T-helper 17 cell (primary cell): ENCODE data around the gene GPR68. TPM values are rescaled to one million over a fixed set of nuclear protein-coding genes. Genes with fewer than 3 reads are reported as not detected.

Experiments
- ATAC-seq: fragments of 150-1000 bp; cut with Tn5 transposase; 2 replicates; pipeline ENCODE4 v1.10.0; 2021; ENCODE audit warnings: mild to moderate bottlenecking, moderate library complexity
- DNase-seq, 3 donors: peaks; one replicate each; pipeline versions ENCODE4 v3.0.0 to v3.0.0-alpha.2; 2020 to 2021
- H3K9me3 ChIP-seq: one replicate; pipeline ENCODE4 v1.7.0; 2013; ENCODE audit warnings: low read length, mild to moderate bottlenecking; ENCODE audit not compliant: control insufficient read depth, poor library complexity, severe bottlenecking
- H3K27ac Mint-ChIP-seq: one replicate; pipeline ENCODE4 v1.8.0; 2022; ENCODE audit warnings: mild to moderate bottlenecking, moderate library complexity, mixed read lengths
- H3K27me3 Mint-ChIP-seq: one replicate; pipeline ENCODE4 v1.8.0; 2022; ENCODE audit warnings: mixed read lengths
- H3K36me3 Mint-ChIP-seq: one replicate; pipeline ENCODE4 v1.8.0; 2022; ENCODE audit warnings: low read depth, mixed read lengths
- H3K4me1 Mint-ChIP-seq: one replicate; pipeline ENCODE4 v1.8.0; 2022; ENCODE audit warnings: mild to moderate bottlenecking, mixed read lengths
- H3K4me3 Mint-ChIP-seq: one replicate; pipeline ENCODE4 v1.8.0; 2022; ENCODE audit warnings: mild to moderate bottlenecking, moderate library complexity, mixed read lengths
- total RNA-seq, 4 donors: library from RNA in 2 of 4; stranded (reverse) in 2 of 4; gene quantifications; one replicate each; pipeline ENCODE4 v1.2.3 and lab custom pipeline; 2022 to 2026

The GPR68 gene, protein sequence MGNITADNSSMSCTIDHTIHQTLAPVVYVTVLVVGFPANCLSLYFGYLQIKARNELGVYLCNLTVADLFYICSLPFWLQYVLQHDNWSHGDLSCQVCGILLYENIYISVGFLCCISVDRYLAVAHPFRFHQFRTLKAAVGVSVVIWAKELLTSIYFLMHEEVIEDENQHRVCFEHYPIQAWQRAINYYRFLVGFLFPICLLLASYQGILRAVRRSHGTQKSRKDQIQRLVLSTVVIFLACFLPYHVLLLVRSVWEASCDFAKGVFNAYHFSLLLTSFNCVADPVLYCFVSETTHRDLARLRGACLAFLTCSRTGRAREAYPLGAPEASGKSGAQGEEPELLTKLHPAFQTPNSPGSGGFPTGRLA
- total RNA-seq (10 to 100 TPM in 1 of 2 donors, 1 to 10 TPM in 1; 7.6 to 12.4 TPM), total RNA-seq (lab: John Stamatoyannopoulos, UW) (24.3 to 68.3 reads per million in 2 donors)

DNA sequence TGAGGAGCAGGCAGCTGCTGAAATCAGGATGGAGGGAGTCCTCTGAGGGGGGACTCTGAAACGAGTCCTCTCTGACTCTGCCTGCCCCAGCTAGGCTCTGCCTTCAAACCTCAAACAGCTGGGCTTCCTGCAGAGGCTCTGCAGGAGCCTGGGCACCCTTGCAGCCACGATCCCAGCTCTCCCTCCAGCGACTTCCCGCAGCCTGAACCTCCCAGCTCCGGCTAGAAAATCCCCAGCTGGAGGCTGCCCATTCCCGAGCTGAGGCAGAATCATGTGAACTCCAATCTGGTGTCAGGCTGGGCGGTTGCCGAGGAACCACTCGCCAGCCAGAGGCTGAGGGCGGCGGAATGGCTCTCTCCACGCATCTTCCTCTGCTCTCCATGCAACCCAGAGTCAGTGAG is at the start of gene GPR68:
Gene GPR68 (minus strand): TSS at position 204 of the 401 bp plus-strand sequence. CDS start 9,654 bp downstream, outside the sequence.
- no peak for ATAC-seq
- no peak for DNase-seq
- no peaks in the 10 kb centered on the region for H3K27me3 Mint-ChIP-seq
- peak within 1 kb of the TSS; percentile 86 for H3K27ac Mint-ChIP-seq
- H3K9me3 ChIP-seq: no peaks in the 10 kb centered on the region
- peaks cover 11% of the 10 kb centered on the region for H3K36me3 Mint-ChIP-seq
- peaks cover 73% of the 10 kb centered on the region for H3K4me1 Mint-ChIP-seq
- peak within 1 kb of the TSS; percentile 95 for H3K4me3 Mint-ChIP-seq

DNA sequence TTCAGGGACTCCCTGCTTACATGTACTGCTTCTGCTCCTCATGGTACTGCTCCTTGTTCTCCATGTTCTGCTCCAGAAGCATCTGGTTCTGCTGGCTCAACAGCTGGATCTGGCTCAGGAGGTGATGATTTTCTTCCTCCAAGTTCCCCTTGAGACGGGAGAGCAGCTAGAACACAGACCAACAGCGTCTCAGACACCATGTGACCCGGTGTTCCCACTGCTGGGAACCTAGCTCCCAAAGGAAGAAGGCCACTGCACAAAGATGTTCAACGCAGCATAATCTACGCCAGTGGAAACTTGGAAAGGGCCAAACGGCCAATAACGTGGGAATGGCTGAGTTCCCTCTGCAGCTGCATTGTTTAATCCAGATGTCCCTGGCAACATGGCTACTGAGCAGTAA is 49.6 kb upstream of the GPR68 start:
- H3K36me3 Mint-ChIP-seq: peaks cover 8% of the 10 kb centered on the region
- ATAC-seq (no peak), DNase-seq (no peak)
- no peaks in the 10 kb centered on the region for H3K27me3 Mint-ChIP-seq
- H3K27ac Mint-ChIP-seq: peak overlapping the region; percentile 91
- H3K4me1 Mint-ChIP-seq: peaks cover 12% of the 10 kb centered on the region
- H3K9me3 ChIP-seq: no peaks in the 10 kb centered on the region
- no peak overlapping the region for H3K4me3 Mint-ChIP-seq

DNA sequence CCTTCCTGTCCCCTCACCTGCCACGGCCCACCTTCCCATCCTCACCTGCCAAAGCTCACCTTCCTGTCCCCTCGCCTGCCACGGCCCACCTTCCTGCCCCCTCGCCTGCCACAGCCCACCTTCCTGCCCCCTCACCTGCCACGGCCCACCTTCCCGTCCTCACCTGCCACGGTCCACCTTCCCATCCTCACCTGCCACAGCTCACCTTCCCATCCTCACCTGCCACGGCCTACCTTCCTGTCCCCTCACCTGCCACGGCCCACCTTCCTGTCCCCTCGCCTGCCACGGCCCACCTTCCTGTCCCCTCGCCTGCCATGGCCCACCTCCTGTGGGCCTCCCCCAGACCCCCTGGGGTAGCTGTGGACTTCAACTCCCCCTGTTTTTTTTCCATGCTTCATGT is 48.8 kb upstream of the GPR68 start:
- peak overlapping the region; percentile 91 for H3K27ac Mint-ChIP-seq
- no peak for DNase-seq
- peaks cover 12% of the 10 kb centered on the region for H3K4me1 Mint-ChIP-seq
- no peaks in the 10 kb centered on the region for H3K27me3 Mint-ChIP-seq
- no peak for ATAC-seq
- peak overlapping the region; percentile 21 for H3K4me3 Mint-ChIP-seq
- no peaks in the 10 kb centered on the region for H3K9me3 ChIP-seq
- peaks cover 8% of the 10 kb centered on the region for H3K36me3 Mint-ChIP-seq

DNA sequence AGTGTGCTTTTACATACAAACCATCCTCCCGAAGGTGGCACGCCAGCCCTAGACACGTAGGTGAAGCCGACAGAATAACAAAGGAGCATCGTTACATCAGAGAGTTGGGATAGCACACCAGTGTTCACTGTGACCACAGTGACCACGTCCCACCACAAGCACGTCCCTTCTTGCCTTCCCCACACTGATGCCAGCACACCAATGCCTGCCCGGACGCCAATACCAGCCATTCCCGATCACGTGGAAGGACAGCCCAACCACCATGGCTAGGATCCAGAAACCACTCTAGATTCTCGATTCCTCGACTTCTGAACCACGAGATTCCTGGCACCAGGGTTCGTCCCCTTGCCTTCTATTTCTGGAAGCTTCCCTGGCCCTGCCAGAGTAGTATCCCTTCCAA is 48.0 kb upstream of the GPR68 start:
- no peaks in the 10 kb centered on the region for H3K27me3 Mint-ChIP-seq
- peaks cover 8% of the 10 kb centered on the region for H3K36me3 Mint-ChIP-seq
- ATAC-seq: no peak
- no peaks in the 10 kb centered on the region for H3K9me3 ChIP-seq
- DNase-seq: no peak
- peaks cover 11% of the 10 kb centered on the region for H3K4me1 Mint-ChIP-seq
- no peak overlapping the region for H3K4me3 Mint-ChIP-seq
- H3K27ac Mint-ChIP-seq: peak overlapping the region; percentile 91

DNA sequence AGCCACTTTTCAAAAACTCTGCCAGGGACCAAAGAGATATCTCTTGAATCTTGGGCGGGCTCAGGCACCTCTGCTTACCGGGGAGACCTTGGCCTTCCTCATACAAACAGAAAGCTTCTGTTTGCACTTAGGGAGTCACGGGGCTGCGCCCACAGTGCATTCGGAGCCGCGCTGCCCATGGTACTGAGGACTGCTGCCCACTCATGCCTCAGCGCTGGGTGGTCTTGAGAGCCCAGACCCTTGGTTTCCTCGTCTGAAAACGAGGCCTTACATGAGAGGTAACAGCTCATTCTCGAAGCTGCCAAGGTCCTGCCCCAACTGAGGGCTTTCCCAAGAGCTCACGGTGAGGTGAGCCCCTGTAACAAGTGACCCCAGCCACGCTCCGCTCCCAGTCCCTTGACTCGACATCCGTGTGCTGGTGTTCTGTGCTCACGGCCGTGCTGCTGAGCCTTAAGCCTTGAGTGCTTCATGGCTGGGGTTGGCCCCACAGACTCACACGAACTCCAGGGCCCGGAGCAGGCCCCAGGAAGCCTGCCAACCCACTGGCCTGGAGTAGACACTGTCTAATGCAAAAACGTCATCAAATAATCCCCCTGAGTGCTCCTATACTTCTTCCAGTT is 47.4 kb upstream of the GPR68 start:
- no peak for ATAC-seq
- peak overlapping the region; percentile 91 for H3K27ac Mint-ChIP-seq
- H3K4me1 Mint-ChIP-seq: peaks cover 11% of the 10 kb centered on the region
- no peaks in the 10 kb centered on the region for H3K27me3 Mint-ChIP-seq
- H3K4me3 Mint-ChIP-seq: no peak overlapping the region
- no peak for DNase-seq
- no peaks in the 10 kb centered on the region for H3K9me3 ChIP-seq
- H3K36me3 Mint-ChIP-seq: peaks cover 8% of the 10 kb centered on the region

DNA sequence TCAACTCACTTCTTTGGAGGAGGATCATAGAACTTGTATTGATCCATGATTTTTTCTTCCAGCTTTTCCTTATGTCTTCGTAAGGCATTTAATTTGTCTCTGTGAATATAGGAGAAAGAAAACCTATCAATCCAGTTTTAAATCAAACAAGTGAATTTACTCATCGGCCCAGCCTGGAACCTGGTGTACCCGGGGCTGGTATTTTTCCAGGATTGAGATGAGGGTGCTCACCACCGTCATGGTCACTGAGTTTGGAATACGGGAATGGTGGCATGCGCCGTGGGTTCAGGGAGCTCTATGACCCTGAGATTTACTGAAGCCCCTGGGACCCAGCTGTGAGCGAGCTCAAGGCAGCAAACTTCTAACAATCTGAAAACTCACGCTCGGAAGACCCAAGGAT is 46.5 kb upstream of the GPR68 start:
- no peak for ATAC-seq
- peaks cover 10% of the 10 kb centered on the region for H3K36me3 Mint-ChIP-seq
- no peak for DNase-seq
- H3K4me3 Mint-ChIP-seq: no peak overlapping the region
- no peaks in the 10 kb centered on the region for H3K27me3 Mint-ChIP-seq
- peak overlapping the region; percentile 91 for H3K27ac Mint-ChIP-seq
- peaks cover 14% of the 10 kb centered on the region for H3K4me1 Mint-ChIP-seq
- no peaks in the 10 kb centered on the region for H3K9me3 ChIP-seq

DNA sequence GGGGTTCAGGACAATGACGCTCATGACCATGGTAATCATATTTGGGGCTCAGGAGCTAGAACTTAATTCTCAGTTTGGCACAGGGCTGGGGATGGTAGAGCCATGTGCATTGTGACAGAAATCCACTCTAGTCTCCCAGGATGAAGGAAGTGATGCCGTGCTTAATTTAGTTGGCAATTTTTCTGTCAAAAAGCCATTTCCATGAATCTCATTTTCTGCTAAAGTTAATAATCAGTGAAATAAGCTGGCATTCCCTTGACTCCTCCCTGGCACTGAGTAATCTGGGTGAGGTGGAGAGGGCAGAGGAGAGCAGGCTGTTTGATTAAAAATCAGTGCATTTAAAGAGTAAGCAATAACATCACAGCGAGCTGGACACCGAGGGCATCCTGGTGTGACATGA is 45.0 kb upstream of the GPR68 start:
- Mint-ChIP-seq H3K36me3 (peaks cover 13% of the 10 kb centered on the region), H3K27me3 (no peaks in the 10 kb centered on the region), H3K4me1 (peaks cover 18% of the 10 kb centered on the region), H3K4me3 (no peak overlapping the region), H3K27ac (peak overlapping the region; percentile 21)
- no peaks in the 10 kb centered on the region for H3K9me3 ChIP-seq
- ATAC-seq (no peak), DNase-seq (no peak)

DNA sequence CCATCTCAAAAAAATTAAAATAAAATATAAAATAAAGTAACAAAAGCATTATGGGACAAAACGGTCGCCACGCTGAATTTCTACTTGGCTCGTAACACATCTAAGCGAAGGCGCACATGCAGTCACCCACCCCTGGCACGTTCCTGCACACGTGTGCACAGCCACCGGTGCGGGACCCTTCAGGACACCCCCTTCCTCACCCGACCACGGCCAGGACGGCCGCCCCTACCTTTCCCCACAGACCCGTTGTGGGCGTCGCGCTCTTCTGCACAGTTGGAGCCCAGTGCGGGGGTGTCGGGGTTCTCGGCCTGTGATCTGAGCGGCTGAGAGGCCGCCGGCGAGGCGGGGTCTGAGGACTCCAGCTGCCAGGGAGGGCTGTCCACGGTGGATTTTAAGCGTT is 44.4 kb upstream of the GPR68 start:
- DNase-seq (no peak), ATAC-seq (no peak)
- no peaks in the 10 kb centered on the region for H3K9me3 ChIP-seq
- Mint-ChIP-seq H3K27ac (no peak overlapping the region), H3K36me3 (peaks cover 15% of the 10 kb centered on the region), H3K4me1 (peaks cover 18% of the 10 kb centered on the region), H3K27me3 (no peaks in the 10 kb centered on the region), H3K4me3 (no peak overlapping the region)

DNA sequence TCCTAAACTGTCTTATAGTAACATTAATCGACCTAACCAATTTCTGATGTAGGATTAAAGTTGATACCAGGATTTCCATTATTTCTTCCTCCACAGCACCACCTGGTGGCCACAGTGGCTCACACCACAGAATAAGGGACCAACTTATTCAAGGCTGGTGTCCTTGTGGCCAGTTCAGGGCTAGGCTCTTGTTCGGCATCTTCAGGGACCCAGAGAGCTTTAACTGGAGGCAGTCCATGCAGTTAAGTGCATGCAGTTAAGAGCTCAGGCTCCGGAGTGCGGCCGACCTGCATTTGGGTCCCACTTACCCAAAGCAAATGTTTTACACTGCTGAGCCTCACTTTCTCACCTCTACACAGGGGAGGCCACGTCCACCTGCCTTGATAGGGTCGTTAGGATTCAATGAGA is 42.0 kb upstream of the GPR68 start:
- Mint-ChIP-seq H3K36me3 (peaks cover 10% of the 10 kb centered on the region), H3K27ac (peak overlapping the region; percentile 71), H3K4me3 (no peak overlapping the region), H3K4me1 (peaks cover 9% of the 10 kb centered on the region), H3K27me3 (no peaks in the 10 kb centered on the region)
- peak; percentile 81 for ATAC-seq
- peak; percentile 57 to 79 (median 59) for DNase-seq
- no peaks in the 10 kb centered on the region for H3K9me3 ChIP-seq

DNA sequence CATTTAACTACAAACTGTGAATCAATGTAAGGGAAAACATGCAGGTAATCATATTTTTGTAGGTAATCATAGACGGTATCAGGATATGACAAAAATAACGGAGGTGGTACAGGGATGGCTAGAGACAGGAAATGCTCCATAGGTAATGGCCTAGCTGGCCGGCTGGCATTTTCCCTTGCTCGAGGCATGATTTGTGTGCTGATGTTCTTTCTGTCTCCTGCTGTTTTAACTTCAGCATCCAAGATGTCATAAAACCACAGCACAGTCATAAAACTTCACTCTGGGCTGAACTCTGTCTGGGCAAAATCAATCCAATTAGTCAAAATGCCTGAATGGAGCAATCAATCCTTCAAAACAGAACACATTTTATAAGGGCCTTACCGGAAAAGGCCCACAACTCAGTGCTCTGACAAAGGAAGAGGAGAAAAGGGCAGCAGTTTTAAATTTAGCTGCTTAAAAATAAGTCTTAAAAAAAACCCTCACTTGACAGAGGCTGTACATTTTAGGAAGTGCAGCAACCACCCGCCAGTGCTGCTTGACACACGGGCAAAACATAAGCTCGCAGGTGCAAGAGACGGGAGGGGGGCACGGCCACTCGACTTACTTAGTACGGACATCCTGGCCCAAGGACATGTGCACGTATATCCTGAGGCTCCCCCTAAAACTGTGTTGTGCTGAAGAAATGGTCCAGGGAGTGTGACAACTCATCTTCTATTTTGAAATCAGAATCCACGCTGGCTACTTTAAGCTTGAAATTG is 40.5 kb upstream of the GPR68 start:
- H3K36me3 Mint-ChIP-seq: peaks cover 10% of the 10 kb centered on the region
- peak overlapping the region; percentile 71 for H3K27ac Mint-ChIP-seq
- H3K4me3 Mint-ChIP-seq: no peak overlapping the region
- no peak for DNase-seq
- no peaks in the 10 kb centered on the region for H3K27me3 Mint-ChIP-seq
- peaks cover 7% of the 10 kb centered on the region for H3K4me1 Mint-ChIP-seq
- no peaks in the 10 kb centered on the region for H3K9me3 ChIP-seq
- no peak for ATAC-seq

DNA sequence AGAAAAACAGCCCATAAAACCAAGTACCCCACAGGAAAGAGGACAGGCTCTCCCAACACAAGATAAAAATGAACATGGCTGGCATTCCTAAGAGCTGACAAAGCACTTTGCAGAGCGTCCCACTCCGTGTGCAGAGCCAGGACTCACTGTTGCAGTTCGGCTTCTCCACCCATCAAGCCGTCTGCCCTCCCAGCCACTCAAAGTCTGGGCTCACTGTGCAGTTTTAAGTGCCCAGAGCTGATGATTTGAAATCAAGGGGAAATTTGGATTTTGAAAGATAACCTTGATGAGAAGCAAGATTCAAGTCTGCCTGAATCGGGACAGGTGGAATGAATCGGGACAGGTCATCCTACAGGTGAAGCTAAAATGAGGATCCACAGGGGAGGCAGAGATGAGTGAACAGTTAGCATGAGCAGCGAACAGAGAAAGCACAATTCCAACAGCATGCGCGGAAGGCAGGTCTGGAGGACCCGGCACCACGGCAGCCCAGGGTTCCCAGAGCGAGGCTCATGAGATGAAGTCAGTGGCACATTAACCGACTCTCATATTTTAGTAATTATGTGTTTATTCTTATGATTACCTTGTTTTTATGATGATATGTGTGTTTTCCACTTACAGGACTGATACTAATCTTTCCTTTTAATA is 39.8 kb upstream of the GPR68 start:
- DNase-seq: no peak
- H3K9me3 ChIP-seq: no peaks in the 10 kb centered on the region
- Mint-ChIP-seq H3K27ac (peak overlapping the region; percentile 34), H3K36me3 (peaks cover 10% of the 10 kb centered on the region), H3K4me1 (peaks cover 7% of the 10 kb centered on the region), H3K27me3 (no peaks in the 10 kb centered on the region), H3K4me3 (no peak overlapping the region)
- no peak for ATAC-seq

DNA sequence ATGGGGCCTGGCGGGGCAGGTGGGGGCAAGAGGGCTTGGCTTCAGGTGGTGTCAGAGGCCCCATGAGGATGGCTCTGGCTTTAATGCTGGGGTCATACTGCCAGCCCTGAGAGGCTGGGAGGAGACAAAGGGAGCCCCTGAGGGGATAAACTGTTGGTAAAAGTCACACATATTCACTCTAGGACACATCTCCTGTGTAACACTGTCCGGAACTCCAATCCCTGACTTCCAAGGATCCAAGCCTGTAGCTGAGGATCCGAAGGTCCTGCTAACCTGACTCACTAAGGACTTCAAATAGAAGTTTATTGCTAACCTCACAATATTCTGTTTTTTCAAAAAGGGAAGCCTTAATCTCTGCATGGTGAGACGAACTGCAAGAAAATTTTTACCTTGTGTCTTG is 39.2 kb upstream of the GPR68 start:
- no peak for DNase-seq
- Mint-ChIP-seq H3K36me3 (peaks cover 10% of the 10 kb centered on the region), H3K27me3 (no peaks in the 10 kb centered on the region), H3K27ac (no peak overlapping the region), H3K4me3 (no peak overlapping the region), H3K4me1 (peaks cover 7% of the 10 kb centered on the region)
- no peaks in the 10 kb centered on the region for H3K9me3 ChIP-seq
- no peak for ATAC-seq
